ENCODE measurements around the gene NBAS. TPM values are rescaled to one million over a fixed set of nuclear protein-coding genes. Genes with fewer than 3 reads are reported as not detected.

NBAS gene
- total RNA-seq, 1 experiment from 2014 or later = 44.2 TPM

- DNase-seq = no peak
- no peaks in the 10 kb centered on the region for H3K4me1 ChIP-seq
- H3K36me3 ChIP-seq = no peaks in the 10 kb centered on the region; the same call in 1 of the 2 replicates
- no peaks in the 10 kb centered on the region for H3K27me3 ChIP-seq
- H3K9me3 ChIP-seq (replicated peaks) = no peaks in the 10 kb centered on the region
- H3K27ac ChIP-seq = no peak overlapping the region
- no peak overlapping the region for H3K4me3 ChIP-seq
Observed at GRCh38 chr2:15166878-15167277, 394.3 kb downstream of the NBAS start.

- H3K4me3 ChIP-seq = no peak overlapping the region
- no peaks in the 10 kb centered on the region for H3K27me3 ChIP-seq
- no peaks in the 10 kb centered on the region; the same call in 1 of the 2 replicates for H3K36me3 ChIP-seq
- no peak for DNase-seq
- no peak overlapping the region for H3K27ac ChIP-seq
- no peaks in the 10 kb centered on the region for H3K9me3 ChIP-seq (replicated peaks)
- H3K4me1 ChIP-seq = no peaks in the 10 kb centered on the region
Observed at GRCh38 chr2:15163326-15163725, 397.8 kb downstream of the NBAS start.

GRCh38 chr2:15162620-15163019, 398.5 kb downstream of the NBAS start:
- Histone ChIP-seq H3K9me3 (replicated peaks) (no peaks in the 10 kb centered on the region), H3K4me3 (no peak overlapping the region), H3K27me3 (no peaks in the 10 kb centered on the region), H3K36me3 (no peaks in the 10 kb centered on the region), H3K4me1 (no peaks in the 10 kb centered on the region), H3K27ac (no peak overlapping the region)
- no peak for DNase-seq

- H3K4me3 ChIP-seq = no peak overlapping the region
- H3K36me3 ChIP-seq = no peaks in the 10 kb centered on the region
- no peak for DNase-seq
- no peak overlapping the region for H3K27ac ChIP-seq
- no peaks in the 10 kb centered on the region for H3K27me3 ChIP-seq
- no peaks in the 10 kb centered on the region for H3K9me3 ChIP-seq (replicated peaks)
- no peaks in the 10 kb centered on the region for H3K4me1 ChIP-seq
Observed at GRCh38 chr2:15160201-15160991, 400.7 kb downstream of the NBAS start.

- Histone ChIP-seq H3K4me1 (no peaks in the 10 kb centered on the region), H3K27ac (no peak overlapping the region), H3K36me3 (no peaks in the 10 kb centered on the region), H3K27me3 (no peaks in the 10 kb centered on the region), H3K4me3 (no peak overlapping the region), H3K9me3 (replicated peaks) (no peaks in the 10 kb centered on the region)
- DNase-seq = peak; percentile 16 to 66
Observed at GRCh38 chr2:15159751-15160177, 401.4 kb downstream of the NBAS start.

GRCh38 chr2:15159206-15159605, 401.9 kb downstream of the NBAS start:
- no peak overlapping the region for H3K4me3 ChIP-seq
- H3K36me3 ChIP-seq = no peaks in the 10 kb centered on the region
- no peak for DNase-seq
- no peaks in the 10 kb centered on the region for H3K9me3 ChIP-seq (replicated peaks)
- H3K27me3 ChIP-seq = no peaks in the 10 kb centered on the region
- H3K27ac ChIP-seq = no peak overlapping the region
- H3K4me1 ChIP-seq = no peaks in the 10 kb centered on the region

GRCh38 chr2:15158532-15158931, 402.6 kb downstream of the NBAS start:
- Histone ChIP-seq H3K4me1 (no peaks in the 10 kb centered on the region), H3K36me3 (no peaks in the 10 kb centered on the region), H3K27me3 (no peaks in the 10 kb centered on the region), H3K9me3 (replicated peaks) (no peaks in the 10 kb centered on the region), H3K27ac (no peak overlapping the region), H3K4me3 (no peak overlapping the region)
- DNase-seq = no peak

GRCh38 chr2:15158100-15158499, 403.0 kb downstream of the NBAS start:
- Histone ChIP-seq H3K27me3 (no peaks in the 10 kb centered on the region), H3K4me1 (no peaks in the 10 kb centered on the region), H3K9me3 (replicated peaks) (no peaks in the 10 kb centered on the region), H3K4me3 (no peak overlapping the region), H3K27ac (no peak overlapping the region), H3K36me3 (no peaks in the 10 kb centered on the region)
- DNase-seq = no peak

- Histone ChIP-seq H3K4me3 (no peak overlapping the region), H3K27me3 (no peaks in the 10 kb centered on the region), H3K4me1 (no peaks in the 10 kb centered on the region), H3K9me3 (replicated peaks) (no peaks in the 10 kb centered on the region), H3K36me3 (no peaks in the 10 kb centered on the region), H3K27ac (no peak overlapping the region)
- DNase-seq = no peak
Observed at GRCh38 chr2:15155959-15156574, 405.1 kb downstream of the NBAS start.

GRCh38 chr2:15154297-15154696, 406.8 kb downstream of the NBAS start:
- DNase-seq = no peak
- no peaks in the 10 kb centered on the region for H3K4me1 ChIP-seq
- H3K27ac ChIP-seq = no peak overlapping the region

GRCh38 chr2:15152382-15152781, 408.8 kb downstream of the NBAS start:
- H3K4me3 ChIP-seq = no peak overlapping the region
- DNase-seq = no peak
- no peak overlapping the region for H3K27ac ChIP-seq
- no peaks in the 10 kb centered on the region for H3K27me3 ChIP-seq
- no peaks in the 10 kb centered on the region for H3K36me3 ChIP-seq
- H3K9me3 ChIP-seq (replicated peaks) = no peaks in the 10 kb centered on the region
- H3K4me1 ChIP-seq = no peaks in the 10 kb centered on the region

More at GRCh38 chr2:15154297-15154696, 406.8 kb downstream of the NBAS start:
- no peaks in the 10 kb centered on the region for H3K27me3 ChIP-seq
- no peaks in the 10 kb centered on the region for H3K36me3 ChIP-seq
- no peak overlapping the region for H3K4me3 ChIP-seq
- no peaks in the 10 kb centered on the region for H3K9me3 ChIP-seq (replicated peaks)

GRCh38 chr2:15149063-15149462, 412.1 kb downstream of the NBAS start:
- Histone ChIP-seq H3K4me1 (no peaks in the 10 kb centered on the region), H3K27me3 (no peaks in the 10 kb centered on the region), H3K27ac (no peak overlapping the region), H3K4me3 (no peak overlapping the region), H3K36me3 (no peaks in the 10 kb centered on the region), H3K9me3 (replicated peaks) (no peaks in the 10 kb centered on the region)
- no peak for DNase-seq

- Histone ChIP-seq H3K36me3 (no peaks in the 10 kb centered on the region), H3K27ac (no peak overlapping the region), H3K4me3 (no peak overlapping the region), H3K9me3 (replicated peaks) (no peaks in the 10 kb centered on the region), H3K4me1 (no peaks in the 10 kb centered on the region), H3K27me3 (no peaks in the 10 kb centered on the region)
- DNase-seq = no peak
Observed at GRCh38 chr2:15147591-15147990, 413.5 kb downstream of the NBAS start.

- Histone ChIP-seq H3K4me1 (0 out of 2 replicates have a peak, but pooled peaks cover under 1% of the 10 kb centered on the region), H3K4me3 (no peak overlapping the region), H3K36me3 (no peaks in the 10 kb centered on the region), H3K9me3 (replicated peaks) (no peaks in the 10 kb centered on the region), H3K27ac (no peak overlapping the region), H3K27me3 (no peaks in the 10 kb centered on the region)
- no peak for DNase-seq
Observed at GRCh38 chr2:15146960-15147359, 414.2 kb downstream of the NBAS start.

GRCh38 chr2:15145919-15146318, 415.2 kb downstream of the NBAS start:
- no peak for DNase-seq
- no peaks in the 10 kb centered on the region for H3K36me3 ChIP-seq
- no peak overlapping the region for H3K4me3 ChIP-seq
- no peaks in the 10 kb centered on the region for H3K9me3 ChIP-seq (replicated peaks)
- no peaks in the 10 kb centered on the region for H3K27me3 ChIP-seq
- H3K4me1 ChIP-seq = 0 out of 2 replicates have a peak, but pooled peaks cover 3% of the 10 kb centered on the region
- no peak overlapping the region for H3K27ac ChIP-seq
